Measurements from ENCODE around the gene ARHGAP10.

DNA sequence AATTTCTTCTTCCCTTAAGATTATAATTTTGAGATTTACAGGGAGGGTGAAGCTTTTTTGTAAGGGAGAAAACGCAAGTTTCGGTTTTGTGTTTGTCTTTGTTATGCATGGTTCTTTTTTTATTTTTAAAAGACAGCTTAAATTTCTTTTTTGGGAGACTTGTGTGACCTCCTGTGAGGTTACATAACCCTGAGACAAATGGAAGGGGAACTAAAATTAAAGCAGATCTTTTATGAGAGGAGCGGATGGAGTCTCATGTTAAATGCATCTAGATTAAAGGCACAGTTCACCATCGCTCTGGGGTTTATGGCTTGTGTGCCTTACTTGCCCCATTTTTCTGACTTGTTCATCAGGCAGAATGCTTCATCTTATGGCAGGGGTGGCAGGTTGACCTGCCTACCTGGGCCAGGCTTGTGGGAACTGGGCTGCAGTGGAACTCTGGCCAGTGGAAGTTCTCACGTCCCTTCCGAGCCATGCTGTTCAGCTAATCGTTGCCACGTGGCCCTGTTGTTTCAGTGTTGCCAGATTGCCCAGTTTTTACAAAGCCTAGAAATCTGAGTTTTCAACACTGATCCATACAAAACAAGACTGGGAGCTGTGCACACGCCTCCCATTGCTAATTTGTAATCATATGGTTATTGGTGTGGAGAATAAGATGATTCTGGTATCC lies 291.8 kb downstream of the ARHGAP10 start:
- TF ChIP-seq, protein P1, sequence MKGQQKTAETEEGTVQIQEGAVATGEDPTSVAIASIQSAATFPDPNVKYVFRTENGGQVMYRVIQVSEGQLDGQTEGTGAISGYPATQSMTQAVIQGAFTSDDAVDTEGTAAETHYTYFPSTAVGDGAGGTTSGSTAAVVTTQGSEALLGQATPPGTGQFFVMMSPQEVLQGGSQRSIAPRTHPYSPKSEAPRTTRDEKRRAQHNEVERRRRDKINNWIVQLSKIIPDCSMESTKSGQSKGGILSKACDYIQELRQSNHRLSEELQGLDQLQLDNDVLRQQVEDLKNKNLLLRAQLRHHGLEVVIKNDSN (IDR thresholded peaks at IDR 0.05) = no peak
- TF ChIP-seq EP300 (IDR thresholded peaks at IDR 0.05; ENCODE audit: borderline replicate concordance) = no peak
- no peak for TF ChIP-seq YY1 (IDR thresholded peaks at IDR 0.05; ENCODE audit: low read depth)
- TF ChIP-seq TCF12 (IDR thresholded peaks at IDR 0.05; ENCODE audit: low read depth) = no peak
- TF ChIP-seq FOXM1 (IDR thresholded peaks at IDR 0.05; ENCODE audit: borderline replicate concordance, low read depth) = no peak
- TF ChIP-seq TEAD4 (IDR thresholded peaks at IDR 0.05) = no peak
- TF ChIP-seq REST (IDR thresholded peaks at IDR 0.05; ENCODE audit: low read depth) = no peak
- TF ChIP-seq CEBPB (IDR thresholded peaks at IDR 0.05) = no peak
- no peak for TF ChIP-seq TAF1 (IDR thresholded peaks at IDR 0.05; ENCODE audit: low read depth)
- no peak for TF ChIP-seq MAX (IDR thresholded peaks at IDR 0.05)
- no peak for TF ChIP-seq EGR1 (IDR thresholded peaks at IDR 0.05)
